ENCODE measurements around the gene ANXA4.

Gene ANXA4

DNA sequence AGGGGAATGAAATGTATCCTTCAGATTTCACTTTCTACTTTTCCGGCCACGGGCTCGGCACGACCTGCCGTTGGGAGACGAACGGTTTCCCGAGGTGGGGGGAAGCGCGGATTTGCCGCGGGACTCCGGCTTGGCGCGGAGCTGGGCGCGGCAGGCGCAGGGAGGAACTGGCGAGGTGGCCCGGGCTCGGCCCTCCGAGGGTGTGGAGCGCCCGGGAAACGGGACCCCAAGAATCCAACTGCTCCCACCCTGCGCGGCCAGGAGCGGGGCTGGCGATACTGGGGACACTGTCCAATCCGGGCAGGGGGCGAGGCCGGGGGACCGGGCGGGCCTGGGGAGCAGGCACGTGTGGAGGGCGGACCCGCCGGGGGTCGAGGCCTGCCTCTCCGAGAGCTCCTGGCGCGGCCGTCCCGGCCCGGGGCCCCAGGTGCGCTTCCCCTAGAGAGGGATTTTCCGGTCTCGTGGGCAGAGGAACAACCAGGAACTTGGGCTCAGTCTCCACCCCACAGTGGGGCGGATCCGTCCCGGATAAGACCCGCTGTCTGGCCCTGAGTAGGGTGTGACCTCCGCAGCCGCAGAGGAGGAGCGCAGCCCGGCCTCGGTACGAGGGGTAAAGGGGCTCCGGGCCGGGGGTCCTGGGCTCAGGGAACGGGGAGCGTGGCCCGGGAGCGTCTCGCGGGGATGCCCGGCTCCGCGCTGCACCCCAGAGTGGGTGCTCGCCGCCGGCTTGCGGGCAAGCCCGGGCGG lies at the start of gene ANXA4:
Gene ANXA4 (plus strand): TSS at position 560 of the 747 bp plus-strand sequence. CDS start 39,432 bp downstream, outside the sequence.
- peak; percentile 45 for DNase-seq (ENCODE audit: low spot score)

DNA sequence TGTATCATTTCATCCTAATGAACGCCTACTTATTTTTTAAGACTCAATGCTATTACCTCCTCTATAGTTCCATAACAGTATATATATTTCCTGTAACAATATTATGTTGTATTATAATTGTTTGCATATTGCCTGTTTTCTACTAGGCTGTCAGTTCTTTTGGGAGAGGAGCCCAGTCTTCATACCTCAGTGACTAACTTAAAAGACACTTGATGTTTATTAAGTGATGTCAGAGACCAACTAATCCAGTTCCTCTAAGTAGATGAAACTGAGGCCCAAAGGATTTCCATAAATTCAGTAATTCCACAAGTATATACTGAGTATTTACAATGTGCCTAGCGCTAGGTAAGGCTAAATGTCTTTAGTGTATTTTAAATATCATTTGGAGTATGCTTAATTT lies 49.5 kb upstream of the ANXA4 start:
- DNase-seq (ENCODE audit: low spot score): no peak

DNA sequence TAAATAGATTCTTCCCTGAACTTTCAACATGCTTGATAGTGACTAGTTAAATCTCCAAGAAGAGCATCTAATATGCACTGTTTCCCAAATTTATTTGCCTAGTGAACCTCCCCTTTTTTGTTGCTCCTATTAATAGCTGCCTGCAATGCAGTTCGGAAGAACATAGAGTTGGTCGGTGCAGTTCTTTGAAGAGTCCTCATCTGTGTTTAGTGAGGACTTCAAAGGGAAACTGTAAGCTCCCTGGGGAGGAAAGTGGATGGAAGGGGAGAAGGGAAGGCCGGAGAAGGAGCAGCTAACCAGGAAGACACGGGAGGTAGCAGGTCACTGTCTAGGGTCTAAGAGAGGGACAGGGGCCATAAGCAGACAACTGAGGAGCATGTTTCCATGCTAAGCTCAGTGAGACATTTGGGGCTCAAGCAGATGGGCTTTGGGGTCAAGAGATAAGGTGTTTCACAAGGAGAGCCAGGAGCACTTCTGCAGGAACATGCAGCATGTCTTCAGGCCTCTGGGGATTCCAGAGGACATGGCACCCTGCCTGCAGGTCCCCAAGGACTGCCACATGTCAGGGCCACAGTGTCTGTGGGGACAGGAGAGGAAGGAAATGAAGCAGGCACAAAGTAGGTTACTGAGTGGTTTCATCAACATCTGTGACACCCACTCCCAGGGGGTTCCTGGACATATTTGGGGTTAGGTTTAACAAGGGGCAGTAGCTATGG lies 48.7 kb upstream of the ANXA4 start:
- DNase-seq (ENCODE audit: low spot score): no peak

DNA sequence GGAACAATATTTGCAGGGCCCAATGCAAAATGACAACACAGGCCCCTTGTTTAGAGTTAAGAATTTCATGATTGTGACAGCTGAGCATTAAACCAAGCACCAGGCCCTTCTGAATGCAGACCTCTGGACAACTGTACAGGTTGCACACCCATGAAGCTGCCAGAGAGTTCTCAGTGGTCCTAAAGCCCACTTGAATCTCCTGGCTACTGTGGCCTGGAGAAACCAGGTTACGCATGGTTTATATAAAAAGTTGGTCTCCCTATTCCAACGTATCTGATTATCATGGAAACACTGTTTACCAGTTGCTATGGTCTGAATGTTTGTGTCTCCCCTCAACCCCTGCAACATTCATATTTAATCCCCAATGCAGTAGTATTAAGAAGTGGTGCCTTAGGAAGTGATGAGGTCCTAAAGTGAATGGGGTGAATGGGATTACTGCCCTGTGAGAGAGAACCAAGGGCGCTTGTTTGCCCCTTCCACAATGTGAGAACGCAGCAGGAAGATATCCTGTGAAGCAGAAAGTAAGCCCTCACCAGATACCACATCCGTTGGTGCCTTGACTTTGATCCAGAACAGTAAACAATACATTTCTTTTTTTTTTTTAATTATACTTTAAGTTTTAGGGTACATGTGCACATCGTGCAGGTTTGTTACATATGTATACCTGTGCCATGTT lies 48.0 kb upstream of the ANXA4 start:
- no peak for DNase-seq (ENCODE audit: low spot score)

DNA sequence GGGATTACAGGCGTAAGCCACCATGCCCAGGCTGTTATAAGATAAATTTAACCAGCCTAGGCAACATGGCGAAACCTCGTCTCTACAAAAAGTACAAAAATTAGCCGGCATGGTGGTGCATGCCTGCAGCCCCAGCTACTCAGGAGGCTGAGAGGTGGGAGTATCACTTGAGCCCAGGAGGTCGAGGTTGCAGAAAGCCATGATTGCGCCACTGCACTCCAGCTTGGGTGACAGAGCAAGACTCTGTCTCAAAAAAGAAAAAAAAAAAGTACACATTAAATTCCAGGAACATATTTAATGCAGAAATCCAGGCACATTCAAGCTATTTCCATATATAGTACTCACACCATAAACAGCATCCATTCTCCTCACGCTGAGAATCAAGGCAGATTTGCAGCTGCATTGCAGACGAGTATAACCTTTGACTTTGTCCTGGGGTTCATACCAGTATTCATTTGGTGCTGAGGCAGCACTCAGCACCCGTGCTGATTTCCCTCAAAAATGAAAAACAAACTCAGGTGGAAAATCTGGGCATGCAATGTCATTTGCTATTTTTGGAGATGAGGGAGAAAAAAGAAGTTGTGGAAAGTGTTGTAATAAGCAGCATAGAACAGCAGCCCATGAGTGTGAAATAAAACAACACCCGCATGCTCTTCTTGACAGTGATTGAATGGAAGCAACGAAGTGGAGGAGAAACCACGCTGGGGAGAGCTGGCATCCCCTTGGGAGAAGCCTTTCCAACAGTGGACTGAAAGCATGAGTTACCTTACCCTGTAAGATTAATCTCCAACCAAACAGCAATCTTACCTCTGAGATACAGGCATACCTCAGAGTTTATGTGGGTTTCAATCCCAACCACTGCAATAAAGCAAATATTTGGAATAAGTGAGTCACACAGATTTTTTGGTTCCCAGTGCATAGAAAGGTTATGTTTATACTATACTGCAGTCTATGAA lies 46.8 kb upstream of the ANXA4 start:
- no peak for DNase-seq (ENCODE audit: low spot score)

DNA sequence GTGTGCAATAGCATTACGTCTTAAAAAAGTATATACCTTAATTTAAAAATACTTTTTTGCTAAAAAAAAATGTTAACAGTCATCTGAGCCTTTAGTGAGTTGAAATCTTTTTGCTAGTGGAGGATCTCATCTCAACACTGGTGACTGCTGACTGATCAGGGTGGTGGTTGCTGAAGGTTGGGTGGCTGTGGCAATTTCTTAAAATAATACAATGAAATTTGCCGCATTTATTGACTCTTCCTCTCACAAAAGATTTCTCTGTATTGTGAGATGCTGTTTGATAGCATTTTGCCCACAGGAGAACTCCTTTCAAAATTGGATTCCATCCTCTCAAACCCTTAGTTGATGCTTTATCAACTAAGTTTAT lies 46.1 kb upstream of the ANXA4 start:
- no peak for DNase-seq (ENCODE audit: low spot score)

DNA sequence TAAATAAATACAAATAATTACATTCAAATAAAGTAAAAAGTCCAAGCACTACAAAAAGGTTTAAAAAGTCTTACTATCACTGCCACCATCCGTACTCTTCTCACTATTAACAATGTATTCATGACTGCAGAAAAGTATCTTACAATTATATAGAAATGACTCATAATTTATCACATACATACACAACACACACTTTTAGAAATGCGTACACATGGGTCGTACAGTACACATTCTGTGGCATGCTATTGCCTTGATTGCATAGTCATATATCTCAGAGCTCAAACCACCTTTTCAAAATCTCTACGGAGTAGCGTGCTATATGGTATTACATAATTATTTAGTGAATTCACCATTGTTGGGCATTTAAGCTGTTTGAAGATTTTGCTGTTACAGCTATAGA lies 41.6 kb upstream of the ANXA4 start:
- no peak for DNase-seq (ENCODE audit: low spot score)

DNA sequence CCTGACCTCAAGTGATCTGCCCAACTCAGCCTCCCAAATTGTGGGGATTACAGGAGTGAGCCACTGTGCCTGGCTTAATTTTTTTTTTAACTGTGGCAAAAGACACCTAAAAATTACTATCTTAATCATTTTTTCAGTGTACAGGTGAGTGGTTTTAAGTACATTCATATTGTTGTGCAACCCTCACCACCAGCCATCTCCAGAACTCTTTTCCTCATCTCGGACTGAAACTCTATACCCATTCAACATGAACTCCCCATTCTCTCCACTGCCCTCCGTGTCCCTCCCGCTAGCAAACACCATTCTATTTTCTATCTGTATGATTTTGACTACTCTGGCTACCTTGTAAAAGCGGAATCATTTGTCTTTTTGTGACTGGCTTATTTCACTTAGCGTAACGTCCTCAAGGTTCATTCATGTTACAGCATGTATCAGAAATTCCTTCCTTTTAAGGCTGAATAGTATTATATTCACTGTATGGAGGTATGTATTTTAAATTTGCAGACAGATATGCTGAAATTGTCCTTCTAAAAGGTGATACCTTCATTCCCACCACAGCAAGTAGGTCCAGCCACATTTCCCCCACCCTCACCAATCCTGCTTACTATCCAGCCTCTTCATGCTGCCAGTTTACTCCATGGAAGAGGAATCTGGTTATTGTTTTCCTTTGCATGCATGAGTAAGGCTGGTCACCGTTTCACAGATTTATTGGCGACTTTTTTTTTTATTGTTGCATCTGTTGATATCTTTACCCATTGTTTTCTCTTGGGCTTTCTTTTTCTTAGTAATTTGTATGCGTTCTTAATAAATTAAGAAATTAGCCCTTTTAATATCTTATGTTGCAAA lies 40.6 kb upstream of the ANXA4 start:
- no peak for DNase-seq (ENCODE audit: low spot score)

DNA sequence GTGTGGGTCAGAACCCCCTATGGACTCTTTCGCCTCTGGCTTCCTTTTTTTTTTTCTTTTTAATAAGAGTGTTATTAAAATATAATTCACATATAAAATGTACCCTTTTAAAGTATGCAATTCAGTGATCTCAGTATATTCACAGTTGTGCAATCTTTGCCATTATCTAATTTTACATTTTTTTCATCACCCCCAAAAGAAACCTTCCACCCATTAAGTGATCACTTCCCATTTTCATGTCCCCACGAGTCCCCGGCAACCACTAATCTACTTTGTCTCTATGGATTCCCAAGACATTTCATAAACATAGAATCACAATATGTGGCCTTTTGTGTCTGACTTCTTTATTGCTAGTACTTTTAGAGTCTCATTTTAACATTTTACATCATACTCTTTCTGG lies 38.7 kb upstream of the ANXA4 start:
- DNase-seq (ENCODE audit: low spot score): no peak

DNA sequence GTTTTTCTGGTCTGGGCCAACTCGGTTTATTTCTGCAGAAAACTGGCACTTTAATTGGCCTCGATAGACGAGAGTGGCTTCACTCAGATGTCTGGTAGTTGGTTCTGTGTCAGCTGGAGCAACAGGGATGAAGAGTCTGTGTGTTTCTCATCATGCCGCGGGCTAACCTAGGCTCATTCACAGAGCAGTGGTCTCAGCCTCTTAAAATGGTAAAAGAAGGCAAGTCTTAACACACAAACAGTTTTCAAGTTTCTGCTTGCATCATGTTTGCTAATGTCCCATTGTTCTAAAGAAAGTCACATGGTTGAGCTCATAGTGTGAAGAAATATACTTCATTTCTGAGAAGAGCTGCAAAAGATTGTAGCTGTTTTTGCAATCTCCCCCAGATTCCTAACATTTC lies 37.5 kb upstream of the ANXA4 start:
- no peak for DNase-seq (ENCODE audit: low spot score)

DNA sequence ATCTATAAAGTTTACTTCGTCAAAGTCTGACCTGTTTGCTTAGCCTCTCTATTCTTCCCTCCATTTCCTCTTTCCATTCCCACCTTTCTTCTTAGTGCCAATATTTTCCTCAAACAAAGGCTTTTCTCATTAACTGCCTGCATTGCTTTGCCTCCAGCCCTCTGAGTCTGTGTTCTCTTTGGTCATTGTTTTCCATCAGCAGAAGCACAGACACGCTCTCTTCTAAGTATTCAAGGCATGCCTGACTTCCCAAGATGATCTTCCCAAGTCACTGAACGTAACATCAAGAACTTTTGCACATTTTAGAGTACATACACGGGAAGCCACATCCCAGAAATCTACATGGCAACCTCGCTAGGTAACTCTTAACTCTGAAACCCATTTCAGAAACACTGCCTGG lies 32.6 kb upstream of the ANXA4 start:
- DNase-seq (ENCODE audit: low spot score): peak; percentile 58

DNA sequence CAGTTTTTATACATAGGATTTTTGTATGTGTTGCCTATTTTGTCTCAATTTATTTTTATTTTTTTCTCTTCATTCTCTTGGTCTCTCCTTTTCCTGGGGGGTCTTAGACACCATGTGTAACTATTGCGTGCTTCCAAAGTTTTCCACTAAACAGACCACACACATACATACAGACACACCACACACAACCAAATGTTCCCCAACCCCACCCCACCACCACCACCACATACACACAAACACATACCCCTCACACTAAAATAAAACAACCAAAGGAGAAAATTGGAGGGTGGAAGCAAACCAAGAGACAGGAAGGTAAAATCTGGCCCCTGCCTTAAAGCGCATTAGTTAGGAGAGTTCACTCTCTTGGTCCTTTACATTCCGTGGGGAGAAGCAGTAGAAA lies 30.0 kb upstream of the ANXA4 start:
- no peak for DNase-seq (ENCODE audit: low spot score)

DNA sequence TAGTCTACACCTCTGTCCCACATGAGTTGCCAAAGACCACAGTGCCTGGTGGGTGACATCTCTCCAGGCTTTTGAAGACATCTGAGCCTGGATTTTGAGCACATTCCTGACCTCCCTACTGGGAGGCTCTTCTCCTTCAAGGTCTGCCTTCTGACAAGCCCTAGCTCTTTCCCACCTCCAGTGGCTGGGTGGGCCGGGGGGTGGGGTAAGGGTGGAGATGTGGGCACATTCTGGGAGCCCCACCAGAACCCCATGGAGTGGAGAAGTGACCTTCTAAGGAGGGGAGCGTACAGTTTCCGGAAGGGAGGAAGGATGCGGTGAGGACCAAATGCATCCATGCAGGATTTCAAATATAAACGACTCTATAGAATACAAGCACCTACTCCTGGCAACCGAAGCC lies 27.9 kb upstream of the ANXA4 start:
- DNase-seq (ENCODE audit: low spot score): no peak

DNA sequence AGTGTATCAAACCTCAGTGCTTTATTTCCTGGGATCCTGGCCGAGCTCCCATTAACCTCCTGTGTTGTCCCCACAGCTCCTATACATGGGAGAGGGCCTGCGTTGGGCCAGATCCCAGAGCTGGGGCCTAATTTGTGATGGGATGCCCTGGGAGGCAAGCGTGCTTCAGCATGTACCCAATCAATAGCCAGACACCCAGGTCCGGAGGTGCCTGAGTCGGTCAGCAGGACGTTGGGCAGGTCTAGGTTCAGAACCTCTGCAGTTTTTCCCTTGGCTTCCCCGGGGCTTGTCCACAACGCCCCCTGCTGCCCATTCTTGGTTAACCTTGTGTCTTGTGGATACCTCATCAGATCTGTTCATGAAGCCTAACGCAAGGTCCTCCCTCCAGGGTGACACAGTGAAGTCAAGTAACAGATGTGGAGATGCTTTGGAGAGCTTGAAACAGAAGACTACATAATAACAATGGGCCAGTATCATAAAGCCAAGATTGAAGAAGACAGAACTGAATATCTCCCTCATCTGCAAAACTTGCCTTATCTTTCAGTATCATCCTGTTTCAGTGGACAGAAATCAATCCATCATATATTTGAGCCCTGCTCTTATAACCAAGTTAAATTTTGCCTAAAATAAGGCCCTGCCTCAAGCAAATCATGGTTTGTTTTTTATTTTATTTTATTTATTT lies 27.3 kb upstream of the ANXA4 start:
- peak; percentile 74 for DNase-seq (ENCODE audit: low spot score)

DNA sequence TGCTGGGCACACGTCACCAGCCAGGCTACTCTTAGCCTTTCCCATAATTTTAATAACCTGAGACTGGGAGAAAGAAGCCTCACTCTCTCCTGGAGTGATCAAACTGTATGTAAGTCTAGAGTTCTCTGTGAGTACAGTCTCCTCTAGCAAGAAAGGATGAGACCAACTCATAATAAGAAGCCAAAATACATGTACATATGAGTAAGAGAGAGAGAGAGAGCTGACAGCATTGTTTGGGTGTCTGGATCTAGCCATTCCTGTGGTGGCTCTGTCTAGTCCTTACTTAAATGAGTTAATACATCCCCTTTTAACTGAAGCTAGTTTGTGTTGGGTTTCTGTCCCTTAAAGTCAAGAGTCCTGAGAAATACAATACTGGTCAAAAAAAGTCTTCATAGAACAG lies 26.0 kb upstream of the ANXA4 start:
- DNase-seq (ENCODE audit: low spot score): no peak

DNA sequence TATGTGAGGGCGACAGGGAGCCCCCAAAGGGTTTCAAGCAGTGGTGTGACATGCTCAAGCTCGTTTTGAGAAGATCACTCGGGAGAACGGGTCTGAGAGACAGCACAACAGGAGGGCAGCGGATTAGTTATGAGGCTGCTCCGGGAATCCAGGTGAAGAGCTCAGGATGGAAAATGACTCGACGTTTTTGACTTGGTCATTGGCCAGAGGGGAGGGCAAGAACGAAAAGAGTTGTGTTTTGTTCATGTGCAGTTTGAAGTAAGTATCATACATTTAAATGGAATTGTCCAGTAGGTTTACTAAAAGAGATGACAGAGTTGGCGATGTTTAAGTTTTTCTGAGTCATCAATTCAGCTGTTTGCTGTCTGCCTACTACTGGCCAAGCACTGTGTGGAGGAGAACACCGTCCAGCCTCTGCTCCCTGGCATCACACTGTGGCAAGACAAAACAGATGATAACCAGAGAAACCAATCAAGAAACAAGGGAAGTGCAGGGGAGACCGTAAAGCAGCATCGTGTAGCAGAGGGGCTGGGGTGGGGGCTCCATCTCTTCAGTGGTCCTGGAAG lies 25.3 kb upstream of the ANXA4 start:
- no peak for DNase-seq (ENCODE audit: low spot score)

DNA sequence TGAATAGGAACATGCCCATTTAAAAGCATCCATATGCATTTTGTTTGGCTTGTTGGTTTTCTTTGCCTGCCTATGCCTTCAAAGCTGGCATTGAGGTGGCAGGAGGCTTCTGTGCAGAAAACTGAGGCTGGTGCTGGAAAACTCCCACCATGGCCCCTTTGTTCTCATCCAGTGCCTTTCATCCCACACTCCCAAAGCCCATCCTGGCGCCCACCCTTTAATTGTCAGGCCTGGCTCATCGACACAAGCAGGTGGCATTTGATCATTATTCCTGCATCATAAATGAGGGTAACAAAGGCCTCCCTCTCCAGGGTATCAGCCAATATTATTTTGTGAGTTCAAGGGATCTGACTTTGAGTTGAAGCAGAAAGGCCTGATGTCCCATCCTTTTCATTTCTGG lies 24.7 kb upstream of the ANXA4 start:
- no peak for DNase-seq (ENCODE audit: low spot score)

DNA sequence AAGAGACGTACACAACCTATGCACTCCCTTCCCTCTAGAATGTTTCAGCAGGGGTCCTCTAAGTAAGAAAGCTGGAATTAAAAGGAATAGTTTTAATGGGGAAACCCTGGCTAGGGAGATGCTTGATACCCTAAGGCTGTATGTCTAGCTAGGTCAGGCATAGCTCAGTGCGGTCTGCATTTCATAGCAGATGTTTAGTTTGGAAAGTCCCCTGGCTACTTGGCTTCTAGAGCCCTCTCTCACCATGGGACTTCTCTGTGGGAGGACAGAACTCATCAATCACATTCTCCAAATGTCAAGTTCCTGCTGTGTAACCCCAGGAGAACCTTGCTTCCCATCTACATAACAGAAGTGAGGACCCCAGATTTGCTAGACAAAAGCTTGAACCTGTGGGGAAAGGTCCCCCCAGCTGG lies 24.1 kb upstream of the ANXA4 start:
- DNase-seq (ENCODE audit: low spot score): no peak

DNA sequence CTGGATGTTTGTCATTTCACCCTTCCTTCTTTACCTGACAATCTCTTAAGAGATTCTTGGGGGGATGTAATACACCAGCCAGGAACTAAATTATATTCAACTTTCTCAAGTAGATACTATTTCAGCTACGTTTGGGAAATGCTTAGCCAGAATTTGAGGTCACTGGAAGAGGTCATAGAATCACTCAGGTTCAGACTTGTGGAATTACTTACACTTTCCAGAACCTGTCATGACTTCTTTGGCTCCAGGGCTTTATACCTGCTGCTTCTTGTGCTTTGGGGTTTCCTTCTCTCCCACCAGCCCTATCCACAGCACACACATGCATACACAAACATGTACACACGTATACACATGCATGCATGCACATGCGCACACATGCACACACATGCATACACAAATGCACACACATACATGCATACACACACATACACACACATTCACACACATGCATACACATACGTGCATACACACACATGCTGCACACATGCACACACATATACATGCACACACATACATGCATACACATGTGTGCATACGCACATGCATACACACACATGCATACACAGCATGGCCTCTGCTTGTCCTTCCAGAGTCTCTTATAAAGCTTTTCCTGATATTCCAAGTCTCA lies 23.5 kb upstream of the ANXA4 start:
- DNase-seq (ENCODE audit: low spot score): no peak

DNA sequence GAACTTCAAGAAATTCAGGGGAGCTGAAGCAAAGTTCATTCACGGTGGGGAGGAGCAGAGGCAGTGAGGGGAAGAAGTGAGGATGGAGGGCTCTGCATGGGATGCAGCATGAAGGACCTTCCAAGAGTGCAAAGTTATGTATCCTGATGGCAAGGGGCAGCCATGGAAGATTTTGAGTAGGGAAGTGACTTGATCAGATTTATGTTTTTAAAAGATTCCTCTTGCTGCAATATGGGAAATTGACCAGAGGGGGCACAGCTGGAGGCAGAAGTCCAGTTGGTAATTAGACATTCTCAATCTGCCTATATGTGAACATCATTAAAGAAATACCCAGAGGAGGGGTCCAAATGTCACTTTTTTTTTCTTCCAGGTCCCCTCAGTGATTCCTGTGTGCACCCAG lies 21.5 kb upstream of the ANXA4 start:
- no peak for DNase-seq (ENCODE audit: low spot score)

Data from globus pallidus (tissue), 1 donor.